Uterus (tissue), 2 donors: Measurements from ENCODE around the gene OCEL1.

Source experiments
- CTCF ChIP-seq, 4 experiments: fragments of 200-600 bp in 2 of 4; fragments of 450-650 bp in 2 of 4; sonication (generic) in 2 of 4; IDR thresholded peaks; one replicate each; pipeline ENCODE4 v1.5.1; 2016 to 2019; ENCODE audit warnings: antibody characterized with exemption in 4 of 4, mild to moderate bottlenecking in 2 of 4, moderate library complexity in 1 of 4
- POLR2A ChIP-seq, 2 donors: fragments of 450-650 bp; IDR thresholded peaks; one replicate each; pipeline ENCODE4 v1.6.1; 2016; ENCODE audit warnings: antibody characterized with exemption in 2 of 2, mild to moderate bottlenecking in 1 of 2, moderate library complexity in 1 of 2

- TF ChIP-seq CTCF (IDR thresholded peaks at IDR 0.05) = no peak
- no peak for TF ChIP-seq POLR2A (IDR thresholded peaks at IDR 0.05)
Measured at GRCh38 chr19:17202713-17203112, 23.3 kb upstream of the OCEL1 start.
